Daoy (cell line): ENCODE data around the gene NCCRP1. TPM values are rescaled to one million over a fixed set of nuclear protein-coding genes. Genes with fewer than 3 reads are reported as not detected.
"Not testable (repeated sequence)": the region's sequence is repeated elsewhere in the genome, so short reads cannot be mapped to it uniquely, and the experiment has no call there.

ENCODE experiments used
- DNase-seq: peaks from one replicate; pipeline ENCODE4 v3.0.0-alpha.2; 2015; ENCODE audit warnings: low read depth
- total RNA-seq: library from RNA; depleted of rRNA; stranded (reverse); fragments of >200 nt; shearing (Covaris generic); gene quantifications from 2 replicates; pipeline ENCODE4 v1.2.3, GENCODE V29; 2014

The NCCRP1 gene
- total RNA-seq, 1 experiment from 2014 or later = 0.40 TPM

GRCh38 chr19:39208175-39208795, 11.5 kb downstream of the NCCRP1 start:
- no peak for DNase-seq

GRCh38 chr19:39209196-39209595, 12.4 kb downstream of the NCCRP1 start:
- no peak for DNase-seq

- peak; percentile 59 for DNase-seq
Observed at GRCh38 chr19:39211731-39212374, 15.1 kb downstream of the NCCRP1 start.

- peak; percentile 49 for DNase-seq
Observed at GRCh38 chr19:39212375-39212742, 15.6 kb downstream of the NCCRP1 start.

GRCh38 chr19:39215323-39215722, 18.6 kb downstream of the NCCRP1 start:
- DNase-seq = not testable (repeated sequence)

GRCh38 chr19:39217094-39217493, 20.3 kb downstream of the NCCRP1 start:
- DNase-seq = no peak

GRCh38 chr19:39218230-39219007, 21.7 kb downstream of the NCCRP1 start:
- no peak for DNase-seq

- not testable (repeated sequence) for DNase-seq
Observed at GRCh38 chr19:39219108-39219507, 22.3 kb downstream of the NCCRP1 start.

- DNase-seq = peak; percentile 36
Observed at GRCh38 chr19:39223703-39224279, 27.0 kb downstream of the NCCRP1 start.

GRCh38 chr19:39224910-39225309, 28.1 kb downstream of the NCCRP1 start:
- peak; percentile 20 for DNase-seq

- no peak for DNase-seq
Observed at GRCh38 chr19:39230096-39230764, 33.5 kb downstream of the NCCRP1 start.

GRCh38 chr19:39232708-39233107, 35.9 kb downstream of the NCCRP1 start:
- DNase-seq = no peak

- no peak for DNase-seq
Observed at GRCh38 chr19:39236527-39236926, 39.8 kb downstream of the NCCRP1 start.

- DNase-seq = peak; percentile 38
Observed at GRCh38 chr19:39237200-39238184, 40.7 kb downstream of the NCCRP1 start.

- no peak for DNase-seq
Observed at GRCh38 chr19:39238209-39238608, 41.4 kb downstream of the NCCRP1 start.

- DNase-seq = no peak
Observed at GRCh38 chr19:39238944-39239343, 42.2 kb downstream of the NCCRP1 start.

GRCh38 chr19:39240421-39240820, 43.7 kb downstream of the NCCRP1 start:
- DNase-seq = no peak

GRCh38 chr19:39243741-39244140, 47.0 kb downstream of the NCCRP1 start:
- not testable (repeated sequence) for DNase-seq

GRCh38 chr19:39244410-39245100, 47.8 kb downstream of the NCCRP1 start, which contains the start of gene IFNL3:
IFNL3 (minus strand) TSS chr19:39245006; CDS start chr19:39244967, 39 bp downstream.
- not testable (repeated sequence) for DNase-seq

GRCh38 chr19:39245166-39245565, 48.4 kb downstream of the NCCRP1 start:
- DNase-seq = not testable (repeated sequence)
